Osteocyte (in vitro differentiated cells): Measurements from ENCODE around the gene NECAB3. TPM values are rescaled to one million over a fixed set of nuclear protein-coding genes. Genes with fewer than 3 reads are reported as not detected.
A peak's percentile ranks its signal among the peaks of the same experiment; 100 is the strongest.

Source experiments
- DNase-seq: peaks from one replicate; pipeline ENCODE4 v3.0.0; 2021; ENCODE audit warnings: mixed read lengths; ENCODE audit not compliant: unreplicated experiment; ENCODE audit errors: extremely low spot score
- H3K27ac Mint-ChIP-seq: one replicate; pipeline ENCODE4 v1.8.0; 2021; ENCODE audit warnings: mild to moderate bottlenecking, mixed read lengths; ENCODE audit not compliant: unreplicated experiment
- H3K27me3 Mint-ChIP-seq: one replicate; pipeline ENCODE4 v1.8.0; 2021; ENCODE audit warnings: mixed read lengths; ENCODE audit not compliant: unreplicated experiment
- H3K36me3 Mint-ChIP-seq: one replicate; pipeline ENCODE4 v1.8.0; 2021; ENCODE audit warnings: mixed read lengths; ENCODE audit not compliant: unreplicated experiment
- H3K4me1 Mint-ChIP-seq: one replicate; pipeline ENCODE4 v1.8.0; 2021; ENCODE audit warnings: mixed read lengths; ENCODE audit not compliant: unreplicated experiment
- H3K4me3 Mint-ChIP-seq: one replicate; pipeline ENCODE4 v1.8.0; 2021; ENCODE audit warnings: mild to moderate bottlenecking, moderate library complexity, mixed read lengths; ENCODE audit not compliant: unreplicated experiment
- H3K9me3 Mint-ChIP-seq: one replicate; pipeline ENCODE4 v1.8.0; 2021; ENCODE audit warnings: mixed read lengths; ENCODE audit not compliant: unreplicated experiment
- total RNA-seq: library from RNA; stranded (reverse); gene quantifications from 2 replicates; pipeline ENCODE4 v1.2.1, GENCODE V29; 2021
- TF ChIP-seq, protein P1 (sequence below): fragments of 200-600 bp; sonication (generic); IDR thresholded peaks from 2 replicates; pipeline ENCODE4 v1.5.0; 2021; ENCODE audit warnings: antibody characterized with exemption, mild to moderate bottlenecking, moderate library complexity

Gene NECAB3
- total RNA-seq, 1 donor from 2014 or later: 29.1 TPM

DNA sequence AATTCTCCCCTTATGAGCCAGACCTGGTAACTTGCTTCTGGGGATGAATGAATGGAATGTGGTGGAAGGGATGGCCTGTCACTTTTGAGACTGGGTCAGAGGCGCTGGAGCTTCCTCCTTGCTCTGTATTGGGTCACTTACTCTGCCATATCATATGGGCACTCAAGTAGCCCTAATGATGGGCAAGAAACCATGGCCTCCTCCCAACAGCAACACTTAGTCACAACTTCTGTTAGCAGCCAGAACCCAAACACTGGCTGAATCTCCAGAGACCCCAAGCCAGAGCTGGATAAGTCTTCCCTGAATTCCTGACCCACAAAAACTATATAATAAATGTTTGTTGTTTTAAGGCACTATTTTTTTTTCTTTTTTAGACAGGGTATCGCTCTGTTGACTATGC is 6.5 kb upstream of the NECAB3 start:
- Mint-ChIP-seq H3K4me1 (peaks cover 34% of the 10 kb centered on the region), H3K27me3 (no peaks in the 10 kb centered on the region), H3K27ac (peak overlapping the region; percentile 79), H3K9me3 (no peaks in the 10 kb centered on the region), H3K4me3 (no peak overlapping the region), H3K36me3 (no peaks in the 10 kb centered on the region)
- no peak for DNase-seq
- TF ChIP-seq, protein P1, sequence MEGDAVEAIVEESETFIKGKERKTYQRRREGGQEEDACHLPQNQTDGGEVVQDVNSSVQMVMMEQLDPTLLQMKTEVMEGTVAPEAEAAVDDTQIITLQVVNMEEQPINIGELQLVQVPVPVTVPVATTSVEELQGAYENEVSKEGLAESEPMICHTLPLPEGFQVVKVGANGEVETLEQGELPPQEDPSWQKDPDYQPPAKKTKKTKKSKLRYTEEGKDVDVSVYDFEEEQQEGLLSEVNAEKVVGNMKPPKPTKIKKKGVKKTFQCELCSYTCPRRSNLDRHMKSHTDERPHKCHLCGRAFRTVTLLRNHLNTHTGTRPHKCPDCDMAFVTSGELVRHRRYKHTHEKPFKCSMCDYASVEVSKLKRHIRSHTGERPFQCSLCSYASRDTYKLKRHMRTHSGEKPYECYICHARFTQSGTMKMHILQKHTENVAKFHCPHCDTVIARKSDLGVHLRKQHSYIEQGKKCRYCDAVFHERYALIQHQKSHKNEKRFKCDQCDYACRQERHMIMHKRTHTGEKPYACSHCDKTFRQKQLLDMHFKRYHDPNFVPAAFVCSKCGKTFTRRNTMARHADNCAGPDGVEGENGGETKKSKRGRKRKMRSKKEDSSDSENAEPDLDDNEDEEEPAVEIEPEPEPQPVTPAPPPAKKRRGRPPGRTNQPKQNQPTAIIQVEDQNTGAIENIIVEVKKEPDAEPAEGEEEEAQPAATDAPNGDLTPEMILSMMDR: no peak

DNA sequence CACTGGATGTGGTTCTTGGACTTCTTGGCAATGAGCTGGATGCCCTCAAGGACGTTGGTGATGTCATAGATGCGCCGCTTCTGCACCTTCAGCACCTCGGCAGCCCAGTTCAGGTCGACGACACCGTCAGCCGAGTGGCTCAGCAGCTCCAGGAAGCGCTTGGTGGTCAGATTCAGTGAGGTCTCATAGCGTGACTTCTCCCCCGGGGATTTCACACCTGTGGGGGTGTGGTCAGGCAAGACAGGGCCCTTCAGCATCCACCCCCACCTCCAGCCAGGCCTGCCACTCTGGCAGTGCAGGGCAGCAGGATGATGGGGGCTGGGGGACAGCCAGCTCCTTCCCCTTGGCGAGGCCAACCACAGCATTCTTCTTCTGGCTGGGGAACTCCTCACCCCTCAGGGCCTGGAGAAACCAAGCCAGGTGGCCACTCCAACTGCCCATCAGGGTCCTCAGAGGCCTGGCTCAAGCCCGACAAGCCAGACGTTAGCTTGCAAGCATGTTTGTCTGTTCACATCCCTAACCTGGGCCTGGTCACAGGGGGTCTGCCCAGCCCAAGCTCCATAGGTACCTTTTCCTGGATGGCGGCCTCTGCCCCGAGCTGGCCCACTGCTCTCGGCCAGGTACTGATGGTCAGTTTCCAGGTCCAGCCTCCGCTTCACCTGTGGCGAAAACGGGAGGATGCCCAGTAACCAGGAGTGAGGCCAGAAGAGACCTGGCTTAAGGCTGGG is 5.7 kb upstream of the NECAB3 start:
- Mint-ChIP-seq H3K36me3 (no peaks in the 10 kb centered on the region), H3K27ac (no peak overlapping the region), H3K4me1 (peaks cover 37% of the 10 kb centered on the region), H3K27me3 (no peaks in the 10 kb centered on the region), H3K9me3 (no peaks in the 10 kb centered on the region), H3K4me3 (no peak overlapping the region)
- TF ChIP-seq, protein P1: no peak
- no peak for DNase-seq

DNA sequence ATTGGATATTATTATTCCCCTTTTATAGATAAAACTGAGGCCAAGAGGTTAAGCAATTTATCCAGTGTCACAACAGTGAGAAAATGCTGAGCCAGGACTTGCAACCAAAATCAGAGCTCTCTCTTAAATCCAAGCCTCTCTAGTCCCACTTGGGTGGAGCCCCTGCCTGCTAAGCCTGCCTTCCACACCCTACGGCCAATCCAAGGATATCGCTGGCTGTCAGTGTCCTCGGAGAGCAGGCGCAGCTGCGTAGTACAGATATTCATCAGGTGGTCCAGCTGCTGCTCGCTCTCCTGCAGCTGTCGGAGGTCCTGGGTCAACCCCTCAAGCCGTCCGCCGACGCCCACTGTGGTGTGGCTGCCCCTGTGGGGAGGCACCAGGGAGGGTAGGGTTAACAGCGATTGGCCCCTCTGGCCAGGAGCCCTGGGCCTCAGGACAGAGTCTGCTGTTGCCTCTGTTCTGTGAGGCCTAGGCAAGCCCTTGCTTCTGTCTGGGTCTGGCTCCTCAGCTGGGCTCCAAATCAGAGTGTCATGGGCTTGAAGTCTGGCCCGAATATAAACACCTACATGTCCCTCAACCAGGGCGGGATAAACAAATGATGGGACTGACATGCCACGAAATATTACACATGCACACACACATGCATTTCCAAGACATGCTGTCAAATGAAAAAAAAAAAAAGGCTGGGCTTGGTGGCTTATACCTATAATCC is 3.9 kb upstream of the NECAB3 start:
- Mint-ChIP-seq H3K27me3 (no peaks in the 10 kb centered on the region), H3K4me1 (peaks cover 46% of the 10 kb centered on the region), H3K27ac (no peak overlapping the region), H3K4me3 (no peak overlapping the region), H3K36me3 (no peaks in the 10 kb centered on the region), H3K9me3 (no peaks in the 10 kb centered on the region)
- DNase-seq: no peak
- TF ChIP-seq, protein P1: no peak

DNA sequence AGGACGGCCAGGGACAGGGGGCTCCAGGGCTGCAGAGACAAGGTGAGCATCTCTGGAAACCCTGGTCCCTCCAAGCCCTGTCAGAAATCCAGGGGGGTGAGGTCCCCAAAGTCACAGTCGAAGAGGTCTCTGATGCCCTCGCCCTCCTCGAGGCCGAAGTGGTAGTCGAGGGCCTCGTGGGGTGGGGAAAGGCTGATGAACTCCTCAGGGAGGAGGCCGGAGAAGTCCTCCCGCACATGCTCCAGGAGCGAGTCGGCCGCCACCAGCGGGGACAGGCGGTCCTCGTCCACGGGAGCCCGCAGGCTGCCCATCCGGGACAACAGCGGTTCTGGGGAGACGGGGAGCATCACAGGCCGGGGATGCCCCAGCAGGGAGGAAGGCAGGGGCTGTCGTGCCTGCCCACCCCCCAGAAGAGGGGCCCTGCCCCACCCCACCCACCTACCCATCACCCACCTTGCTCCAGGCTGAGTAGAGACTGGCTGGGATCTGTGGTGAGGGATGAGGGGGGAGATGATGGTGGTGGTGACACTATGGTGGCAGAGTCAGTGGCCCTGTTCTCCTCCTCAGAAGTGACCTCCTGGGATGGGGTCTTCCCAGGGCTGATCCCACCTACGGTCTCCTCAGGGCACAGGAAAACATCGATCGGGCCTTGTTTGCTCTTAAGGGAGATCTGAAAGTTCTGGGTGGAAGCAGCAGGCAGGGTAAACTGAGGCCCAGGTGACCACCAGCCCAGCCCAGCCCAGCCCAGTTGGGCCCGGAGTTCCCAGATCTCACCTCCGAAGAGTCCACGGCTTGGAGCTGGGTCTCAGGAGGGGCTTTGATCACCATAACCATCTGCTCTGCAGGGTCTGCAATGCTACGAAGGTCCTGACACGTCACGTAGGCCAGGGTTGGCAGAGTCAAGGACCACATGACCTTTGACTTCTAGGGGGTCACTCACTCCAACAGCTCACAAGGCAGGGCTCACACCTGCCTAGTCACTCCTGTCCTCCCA is 2.7 kb upstream of the NECAB3 start:
- no peak overlapping the region for H3K4me3 Mint-ChIP-seq
- H3K4me1 Mint-ChIP-seq: peaks cover 52% of the 10 kb centered on the region
- H3K27me3 Mint-ChIP-seq: no peaks in the 10 kb centered on the region
- TF ChIP-seq, protein P1: no peak
- no peaks in the 10 kb centered on the region for H3K9me3 Mint-ChIP-seq
- H3K27ac Mint-ChIP-seq: no peak overlapping the region
- H3K36me3 Mint-ChIP-seq: no peaks in the 10 kb centered on the region
- no peak for DNase-seq
